Stimulated activated CD8-positive, alpha-beta memory T cell treated with anti-CD3 and anti-CD28 coated beads, Interleukin-7, amount 100 ng/mL, for 24 hours (primary cell): ENCODE data around the gene KRTAP10-8.
"Not testable (repeated sequence)": the region's sequence is repeated elsewhere in the genome, so short reads cannot be mapped to it uniquely, and the experiment has no call there.

Source experiments
- DNase-seq: peaks from one replicate; pipeline ENCODE4 v3.0.0-alpha.2; 2020; ENCODE audit warnings: low read depth

The KRTAP10-8 gene, protein sequence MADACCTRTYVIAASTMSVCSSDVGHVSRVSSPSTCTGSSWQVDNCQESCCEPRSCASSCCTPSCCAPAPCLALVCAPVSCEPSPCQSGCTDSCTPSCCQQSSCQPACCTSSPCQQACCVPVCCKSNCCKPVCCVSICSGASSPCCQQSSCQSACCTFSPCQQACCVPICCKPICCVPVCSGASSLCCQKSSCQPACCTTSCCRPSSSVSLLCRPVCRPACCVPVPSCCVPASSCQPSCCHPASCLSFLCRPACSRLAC

DNA sequence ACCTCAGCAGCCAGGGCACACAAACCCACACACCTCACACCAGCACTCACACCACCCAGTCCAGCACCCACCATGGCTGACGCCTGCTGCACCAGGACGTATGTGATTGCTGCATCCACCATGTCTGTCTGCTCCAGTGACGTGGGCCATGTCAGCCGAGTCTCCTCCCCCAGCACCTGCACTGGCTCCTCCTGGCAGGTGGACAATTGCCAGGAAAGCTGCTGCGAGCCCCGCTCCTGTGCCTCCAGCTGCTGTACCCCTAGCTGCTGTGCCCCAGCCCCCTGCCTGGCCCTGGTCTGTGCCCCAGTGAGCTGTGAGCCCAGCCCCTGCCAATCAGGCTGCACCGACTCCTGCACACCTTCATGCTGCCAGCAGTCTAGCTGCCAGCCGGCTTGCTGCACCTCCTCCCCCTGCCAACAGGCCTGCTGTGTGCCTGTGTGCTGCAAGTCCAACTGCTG is at the start of gene KRTAP10-8:
Gene KRTAP10-8 (plus strand): TSS at position 51 of the 458 bp plus-strand sequence. CDS start 22 bp downstream, at position 73.
- no peak for DNase-seq

DNA sequence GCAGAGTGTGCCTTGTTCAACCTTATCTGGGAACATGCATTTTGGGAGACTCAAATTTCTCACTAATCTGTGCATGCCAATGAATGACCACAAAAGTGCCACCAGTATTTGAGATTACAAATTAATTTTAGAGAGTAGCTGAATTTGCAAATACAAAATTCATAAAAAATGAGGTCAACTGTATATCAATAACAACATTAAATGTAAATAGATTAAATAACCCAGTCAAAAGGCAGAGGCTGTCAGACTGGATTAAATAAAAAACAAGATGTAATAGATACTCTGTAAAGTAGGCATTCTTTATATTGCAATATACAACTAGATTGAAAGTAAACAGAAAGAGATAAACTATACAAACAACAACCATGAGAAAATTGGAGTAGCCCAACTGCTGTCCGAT is 47.8 kb upstream of the KRTAP10-8 start:
- DNase-seq, result no peak

DNA sequence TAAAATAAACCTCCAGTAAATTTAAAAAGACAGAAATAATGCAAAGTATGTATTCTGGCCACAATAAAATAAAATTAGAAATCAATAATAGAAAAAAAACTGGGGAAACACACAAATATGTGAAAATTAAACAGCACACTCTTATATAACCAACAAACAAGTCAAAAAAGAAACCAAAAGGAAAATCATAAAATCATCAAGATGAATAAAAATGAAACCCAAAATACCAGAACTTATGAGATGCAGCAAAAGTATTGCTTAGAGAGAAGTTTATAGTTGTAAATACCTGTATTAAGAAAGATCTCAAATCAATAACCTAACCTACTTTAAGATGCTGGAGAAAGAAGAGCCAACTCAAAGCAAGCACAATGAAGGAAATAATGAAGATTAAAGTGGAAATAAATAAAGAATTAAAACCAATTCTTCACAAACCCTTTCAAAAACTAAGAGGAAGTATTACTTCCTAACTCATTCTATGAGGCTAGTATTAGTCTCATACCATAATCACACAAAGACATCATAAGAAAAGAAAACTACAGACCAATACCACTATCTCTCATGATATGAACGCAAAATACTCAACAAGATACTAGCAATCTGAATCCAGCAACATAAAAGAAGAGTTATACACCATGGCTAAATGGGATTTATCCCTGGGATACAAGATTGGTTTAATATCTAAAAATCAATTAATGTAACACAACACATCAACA is 46.8 kb upstream of the KRTAP10-8 start:
- DNase-seq, result no peak

DNA sequence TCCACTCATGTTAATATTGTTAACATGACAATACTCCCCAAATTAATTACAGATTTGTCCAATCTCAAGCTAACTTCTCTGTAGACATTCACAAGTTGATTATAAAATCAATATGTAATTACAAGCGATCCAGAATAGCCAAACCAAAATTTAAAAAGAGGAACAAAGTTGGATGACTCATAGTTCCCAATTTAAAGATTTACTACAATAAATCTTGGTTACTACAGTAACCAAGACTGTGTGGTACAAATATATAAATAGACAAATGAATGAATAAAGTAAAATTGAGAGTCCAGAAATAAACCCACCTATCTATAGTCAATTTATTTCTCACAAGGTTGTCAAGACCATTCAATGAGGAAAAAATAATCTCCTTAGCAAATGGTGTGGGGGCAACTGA is 45.5 kb upstream of the KRTAP10-8 start:
- DNase-seq, result no peak

DNA sequence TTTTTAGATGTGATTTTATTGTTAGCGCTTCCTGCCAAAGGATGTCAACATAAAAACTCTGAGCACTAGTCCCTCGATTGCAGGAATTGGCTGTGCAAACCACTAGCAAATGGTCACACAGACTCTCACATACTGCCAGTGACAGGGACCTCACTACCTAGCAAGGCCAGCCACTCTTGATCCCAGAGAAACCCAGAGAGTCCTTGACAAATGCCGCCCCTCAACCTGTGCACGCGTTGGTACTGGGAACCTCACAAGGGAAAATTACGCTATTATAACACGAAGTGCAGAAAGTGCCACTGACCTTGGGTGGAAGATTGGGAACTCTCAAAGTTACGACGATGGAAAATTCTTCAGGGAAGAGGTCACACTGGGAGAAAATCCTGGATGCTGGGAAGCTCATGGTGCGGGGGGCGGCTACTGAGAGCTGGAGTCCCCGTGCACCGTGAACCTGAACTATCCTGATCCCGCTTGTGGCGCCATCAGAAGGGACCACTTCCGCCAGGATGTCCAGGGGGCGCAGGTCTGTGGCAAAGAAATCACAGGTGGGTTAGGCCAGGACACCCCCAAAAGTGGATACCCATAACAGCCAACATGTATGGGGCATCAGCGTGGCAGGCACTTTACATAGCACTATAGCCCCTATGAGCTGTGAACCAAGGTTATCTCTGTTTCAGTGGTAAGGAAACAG is 44.3 kb upstream of the KRTAP10-8 start:
- DNase-seq, result no peak

DNA sequence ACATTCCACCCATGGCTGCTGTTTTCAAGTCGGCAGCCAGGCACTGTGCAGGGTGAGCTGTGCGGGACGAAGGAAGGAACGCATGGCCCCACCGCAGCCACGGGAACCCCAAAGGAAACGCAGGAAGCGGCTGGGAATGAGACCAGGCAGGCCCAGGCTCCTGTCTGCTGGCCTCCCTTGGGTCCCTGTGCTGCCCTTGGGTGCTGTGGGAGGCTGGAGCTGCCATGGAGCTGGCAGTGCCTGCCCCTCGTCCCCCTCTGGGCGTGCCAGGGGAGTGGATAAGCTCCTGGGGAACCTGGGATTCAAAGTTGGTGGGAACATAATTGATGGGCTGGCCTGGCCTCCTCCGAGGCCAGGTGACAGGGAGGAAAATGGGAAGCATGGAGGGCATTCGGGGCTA is 43.6 kb upstream of the KRTAP10-8 start:
- DNase-seq, result no peak

DNA sequence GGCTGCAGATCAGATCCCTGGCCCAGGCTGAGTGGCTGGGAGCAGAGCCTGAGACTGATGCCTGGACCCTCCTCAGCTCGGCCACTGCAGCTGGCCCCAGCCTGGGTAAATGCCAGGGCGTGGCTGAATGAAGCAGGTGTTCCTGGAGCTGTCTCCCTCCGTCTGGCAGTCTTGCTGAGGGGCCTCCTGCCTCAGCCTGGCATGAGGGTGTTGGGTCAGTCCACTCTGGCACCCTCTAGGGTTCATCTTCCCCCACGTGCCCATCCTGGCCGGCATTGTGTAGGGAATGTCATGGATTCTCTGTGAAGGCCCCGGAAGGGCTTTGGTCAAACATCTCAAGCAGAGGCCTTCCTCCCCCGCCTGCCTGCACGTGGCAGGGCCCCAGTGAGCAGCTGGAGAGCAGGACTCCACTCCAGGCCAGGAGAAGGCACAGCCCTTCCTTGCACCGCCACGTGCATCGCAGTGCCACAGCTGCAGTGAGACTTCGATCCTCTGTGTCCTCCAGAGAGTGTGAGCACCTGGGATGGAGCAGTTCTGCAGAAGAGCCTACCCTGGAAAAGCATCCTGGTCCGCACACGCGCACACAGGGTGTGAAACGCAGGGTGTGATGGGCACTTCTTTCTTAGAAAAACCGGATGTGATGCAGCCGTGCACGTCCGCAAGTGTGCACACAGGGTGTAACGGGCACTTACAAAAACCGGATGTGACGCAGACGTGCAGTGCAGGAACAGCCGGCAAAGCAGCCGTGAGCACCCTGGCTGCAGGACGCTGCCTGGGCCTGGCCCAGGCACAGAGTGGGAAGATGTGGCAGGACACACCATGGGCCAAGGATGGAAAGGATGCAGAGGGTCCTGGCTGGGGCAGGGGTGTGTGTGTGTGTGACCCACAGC is 43.0 kb upstream of the KRTAP10-8 start:
- no peak for DNase-seq

DNA sequence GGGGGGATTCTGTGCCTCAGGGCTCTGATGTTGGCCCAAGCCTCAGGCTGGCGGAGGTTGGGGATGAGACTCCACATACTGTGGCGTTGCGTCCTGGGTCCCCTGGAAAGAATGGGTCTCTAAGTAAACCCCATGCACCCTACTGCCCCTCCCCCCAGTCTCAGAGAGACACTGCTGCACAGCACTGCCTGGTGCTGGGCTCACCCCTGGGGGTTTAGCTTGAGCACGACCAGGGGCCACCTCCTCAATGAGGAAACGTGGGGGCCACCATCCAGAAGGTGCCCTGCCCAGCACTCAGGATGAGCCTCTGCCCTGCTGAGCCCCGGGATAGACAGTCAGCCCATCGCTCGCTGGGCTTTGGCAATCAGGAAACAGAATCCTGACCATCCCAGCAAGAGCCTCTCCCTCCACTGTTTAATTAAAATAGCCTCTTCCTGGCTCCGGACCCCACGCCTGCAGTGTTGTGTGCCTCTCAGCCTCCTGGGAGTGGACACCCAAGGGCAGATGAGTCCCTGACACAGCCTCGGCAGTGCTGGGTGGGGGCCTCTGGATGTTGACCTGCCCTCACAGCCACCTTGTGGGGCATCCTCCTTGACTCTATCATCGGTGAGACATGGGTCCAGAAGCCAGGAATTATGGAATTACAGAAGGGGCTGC is 41.9 kb upstream of the KRTAP10-8 start:
- DNase-seq, result no peak

DNA sequence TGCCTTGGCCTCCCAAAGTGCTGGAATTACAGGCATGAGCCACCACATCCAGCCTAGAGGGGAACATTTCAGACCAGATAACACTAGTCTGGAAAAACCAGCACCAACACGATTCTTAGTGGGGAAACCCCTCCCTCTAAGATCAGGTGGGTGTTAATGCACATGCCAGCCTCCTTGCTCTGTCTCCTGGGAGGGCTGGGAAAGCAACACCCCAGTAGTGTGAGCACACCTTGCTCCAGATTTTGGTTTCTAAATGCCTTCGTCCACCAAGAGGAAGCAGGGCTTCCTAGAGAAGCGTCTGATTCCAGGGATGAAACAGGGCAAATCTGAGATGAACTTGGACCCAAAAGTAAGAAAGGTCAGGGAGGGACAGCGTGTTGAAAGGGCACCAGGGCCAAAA is 40.6 kb upstream of the KRTAP10-8 start:
- no peak for DNase-seq

DNA sequence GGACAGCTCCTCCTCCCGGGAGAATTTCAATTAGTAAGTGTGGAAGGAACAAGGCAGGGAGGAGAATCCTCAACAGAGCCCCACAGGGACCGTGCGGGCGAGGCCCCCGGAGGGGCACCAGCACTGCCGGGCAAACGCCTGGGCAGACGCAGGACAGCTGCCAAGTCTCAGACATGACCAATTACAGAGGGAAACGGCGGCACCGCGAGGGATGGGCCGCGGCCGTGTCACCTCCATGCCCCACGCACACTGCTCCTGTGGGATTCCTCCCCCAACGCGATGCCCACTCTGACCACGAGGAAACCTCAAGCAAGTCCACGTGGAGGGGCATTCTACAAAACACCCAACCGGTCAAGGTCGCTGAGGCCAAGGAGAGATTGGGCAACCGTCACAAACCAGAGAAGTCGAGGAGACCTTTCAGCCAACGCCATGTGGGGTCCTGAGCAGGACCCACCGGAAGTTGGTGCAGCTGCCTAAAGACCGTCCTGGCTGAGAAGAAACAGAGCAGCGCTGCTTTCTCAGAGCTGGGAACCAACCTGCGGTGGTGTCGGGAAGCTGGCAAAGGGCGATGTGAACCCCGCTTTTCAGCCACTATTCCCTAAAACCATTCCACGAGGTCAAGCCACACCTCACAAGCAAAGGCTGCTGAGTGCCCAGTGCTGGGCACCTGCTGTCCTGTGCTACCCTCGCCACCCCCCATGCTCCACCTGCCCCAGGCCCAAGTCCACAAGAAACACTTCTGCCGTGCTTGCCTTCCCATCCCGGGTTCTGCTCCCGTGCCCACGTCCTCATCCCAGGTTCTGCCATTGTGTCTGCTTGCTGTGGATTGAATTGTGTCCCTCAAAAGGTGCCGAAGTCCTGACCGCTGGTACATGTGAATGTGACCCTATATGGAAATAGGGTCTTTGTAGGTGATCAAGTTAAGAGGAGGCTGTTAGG is 39.8 kb upstream of the KRTAP10-8 start:
- DNase-seq, result no peak

DNA sequence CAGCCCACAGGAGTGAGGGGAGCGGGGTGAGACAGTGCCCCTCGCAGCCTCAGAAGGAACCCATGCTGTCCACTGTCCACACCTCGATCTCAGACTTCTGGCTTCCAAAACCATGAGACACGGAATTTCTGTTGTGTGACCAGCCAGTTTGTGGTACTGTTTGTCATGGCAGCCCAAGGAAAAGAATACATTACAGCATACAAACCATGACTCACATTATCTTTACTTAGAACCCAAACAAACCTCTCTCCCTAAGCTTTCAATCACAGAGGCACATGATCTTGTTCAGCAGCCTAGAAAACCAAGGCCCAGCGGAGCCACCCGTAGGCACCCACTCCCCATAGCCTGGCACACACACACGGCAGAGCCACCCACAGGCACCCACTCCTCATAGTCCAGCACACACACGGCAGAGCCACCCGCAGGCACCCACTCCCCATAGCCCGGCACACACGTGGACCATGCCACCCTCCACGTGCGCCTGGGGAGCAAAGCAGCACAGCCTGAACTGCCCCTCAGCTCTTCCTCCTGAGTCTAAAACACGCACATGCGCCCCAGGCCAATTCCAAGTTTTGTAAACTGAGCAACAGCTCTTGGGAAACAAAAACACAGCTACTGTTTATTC is 38.8 kb upstream of the KRTAP10-8 start:
- DNase-seq, result no peak

DNA sequence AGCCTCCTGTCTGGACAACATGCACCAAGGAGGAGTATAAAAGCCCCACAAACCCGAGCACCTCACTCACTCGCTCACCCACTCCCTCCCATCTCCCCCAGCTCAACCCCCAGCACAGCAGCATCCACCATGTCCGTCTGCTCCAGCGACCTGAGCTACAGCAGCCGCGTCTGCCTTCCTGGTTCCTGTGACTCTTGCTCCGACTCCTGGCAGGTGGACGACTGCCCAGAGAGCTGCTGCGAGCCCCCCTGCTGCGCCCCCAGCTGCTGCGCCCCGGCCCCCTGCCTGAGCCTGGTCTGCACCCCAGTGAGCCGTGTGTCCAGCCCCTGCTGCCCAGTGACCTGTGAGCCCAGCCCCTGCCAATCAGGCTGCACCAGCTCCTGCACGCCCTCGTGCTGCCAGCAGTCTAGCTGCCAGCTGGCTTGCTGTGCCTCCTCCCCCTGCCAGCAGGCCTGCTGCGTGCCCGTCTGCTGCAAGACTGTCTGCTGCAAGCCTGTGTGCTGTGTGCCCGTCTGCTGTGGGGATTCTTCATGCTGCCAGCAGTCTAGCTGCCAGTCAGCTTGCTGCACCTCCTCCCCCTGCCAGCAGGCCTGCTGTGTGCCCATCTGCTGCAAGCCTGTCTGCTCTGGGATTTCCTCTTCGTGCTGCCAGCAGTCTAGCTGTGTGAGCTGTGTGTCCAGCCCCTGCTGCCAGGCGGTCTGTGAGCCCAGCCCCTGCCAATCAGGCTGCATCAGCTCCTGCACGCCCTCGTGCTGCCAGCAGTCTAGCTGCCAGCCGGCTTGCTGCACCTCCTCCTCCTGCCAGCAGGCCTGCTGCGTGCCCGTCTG is 38.0 kb upstream of the KRTAP10-8 start, which contains the start of gene KRTAP10-4:
Gene KRTAP10-4 (plus strand): TSS at position 100 of the 827 bp plus-strand sequence. CDS start 30 bp downstream, at position 130.
- not testable (repeated sequence) for DNase-seq

DNA sequence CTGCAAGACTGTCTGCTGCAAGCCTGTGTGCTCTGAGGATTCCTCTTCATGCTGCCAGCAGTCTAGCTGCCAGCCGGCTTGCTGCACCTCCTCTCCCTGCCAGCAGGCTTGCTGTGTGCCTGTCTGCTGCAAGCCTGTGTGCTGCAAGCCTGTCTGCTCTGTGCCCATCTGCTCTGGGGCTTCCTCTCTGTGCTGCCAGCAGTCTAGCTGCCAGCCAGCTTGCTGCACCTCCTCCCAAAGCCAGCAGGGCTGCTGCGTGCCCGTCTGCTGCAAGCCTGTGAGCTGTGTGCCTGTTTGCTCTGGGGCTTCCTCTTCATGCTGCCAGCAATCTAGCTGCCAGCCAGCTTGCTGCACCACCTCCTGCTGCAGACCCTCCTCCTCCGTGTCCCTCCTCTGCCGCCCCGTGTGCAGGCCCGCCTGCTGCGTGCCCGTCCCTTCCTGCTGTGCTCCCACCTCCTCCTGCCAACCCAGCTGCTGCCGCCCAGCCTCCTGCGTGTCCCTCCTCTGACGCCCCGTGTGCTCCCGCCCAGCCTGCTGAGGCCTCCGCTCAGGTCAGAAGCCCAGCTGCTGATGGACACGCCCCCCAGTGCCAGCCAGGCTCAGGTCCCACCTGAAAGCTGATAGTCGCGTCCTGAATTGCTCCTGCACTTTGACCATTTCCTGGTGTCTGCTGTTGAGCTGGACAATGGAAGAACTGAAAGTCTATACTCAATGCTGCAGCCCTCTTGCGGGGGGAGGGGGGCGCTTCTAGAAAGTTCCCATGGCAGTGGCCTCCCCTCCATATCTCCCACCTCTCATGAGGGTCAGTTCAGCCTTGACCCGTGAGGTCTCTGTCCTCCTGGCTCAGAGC is 37.2 kb upstream of the KRTAP10-8 start:
- no peak for DNase-seq

DNA sequence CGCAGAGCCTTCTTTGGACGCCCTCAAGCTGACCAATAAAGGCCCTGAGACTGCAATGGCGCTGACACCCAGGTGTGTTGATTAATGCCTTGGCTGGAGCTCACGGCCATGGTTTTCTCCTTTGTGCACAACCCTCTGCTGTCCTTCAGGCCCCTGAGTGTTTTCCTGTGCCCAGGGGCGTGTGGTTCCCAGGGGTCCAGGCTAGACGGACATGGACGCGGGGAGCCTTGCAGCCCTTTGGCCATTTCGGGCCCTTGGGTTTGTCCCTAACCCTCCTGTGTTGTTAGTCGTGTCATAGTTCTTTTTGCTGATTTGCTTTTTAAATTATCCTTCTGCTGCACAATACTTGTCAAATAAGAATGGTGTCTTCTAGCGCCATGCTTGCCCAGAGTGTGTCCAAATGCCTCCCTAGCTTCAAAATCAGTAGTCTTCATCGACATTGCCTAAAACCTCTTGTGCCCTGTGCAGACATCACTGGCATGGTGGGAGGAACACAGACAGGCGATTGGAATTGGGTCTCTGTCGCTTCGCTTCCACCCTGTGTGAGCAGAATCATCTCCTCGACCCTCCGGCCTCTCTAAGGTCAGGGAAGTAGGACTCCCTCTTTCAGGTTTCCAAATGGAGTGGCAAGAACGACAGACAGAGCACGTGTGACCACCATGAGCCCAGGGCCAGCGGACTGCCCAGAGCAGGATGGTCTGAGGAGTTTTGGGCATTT is 36.4 kb upstream of the KRTAP10-8 start:
- DNase-seq, result no peak

DNA sequence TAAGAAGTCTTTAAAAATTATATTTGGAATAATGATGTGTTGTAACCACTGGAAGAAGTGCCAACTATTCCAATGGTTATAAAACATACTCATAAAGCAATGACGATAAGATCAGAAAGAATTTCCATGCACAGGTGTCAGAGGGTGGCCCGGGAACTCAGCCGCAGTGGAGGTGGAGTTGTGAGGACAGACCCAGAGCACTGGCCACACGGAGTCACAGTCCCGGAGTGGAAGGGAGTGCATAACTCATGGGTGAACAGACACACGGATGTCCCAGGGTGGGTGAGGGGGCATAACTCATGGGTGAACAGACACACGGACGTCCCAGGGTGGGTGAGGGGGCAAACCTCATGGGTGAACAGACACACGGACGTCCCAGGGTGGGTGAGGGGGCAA is 35.9 kb upstream of the KRTAP10-8 start:
- no peak for DNase-seq

DNA sequence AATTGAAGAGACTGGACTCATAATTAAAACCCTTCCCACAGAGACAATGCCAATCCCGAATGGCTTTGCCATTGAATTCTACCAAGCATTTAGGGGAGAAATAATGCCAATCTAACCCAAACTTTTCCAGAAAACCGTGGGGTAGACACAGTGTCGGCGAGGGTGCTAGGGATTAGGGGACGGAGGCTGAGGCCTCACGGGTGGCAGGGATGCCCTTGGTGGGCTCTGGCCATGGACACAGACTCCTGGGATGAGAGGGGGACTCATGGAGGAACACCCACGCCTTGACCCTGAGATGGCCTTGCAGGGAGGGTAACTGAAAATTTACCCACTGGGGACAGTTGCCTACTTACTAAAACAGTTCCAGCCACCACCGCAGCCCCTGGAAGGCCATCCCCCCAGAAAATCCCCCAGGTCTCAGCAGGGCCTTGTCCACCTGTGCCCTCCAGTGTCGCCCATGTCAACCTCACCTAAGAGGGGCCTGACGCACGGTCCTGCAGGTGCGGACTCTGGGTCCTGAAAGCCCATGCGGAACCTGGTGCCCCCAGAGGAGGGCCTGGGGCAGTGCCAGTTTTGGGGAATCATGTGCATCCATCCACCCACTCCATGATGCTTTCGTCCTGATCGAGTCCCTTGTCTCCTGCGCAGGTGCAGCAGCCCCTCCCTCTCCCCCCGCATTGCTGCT is 33.4 kb upstream of the KRTAP10-8 start:
- no peak for DNase-seq
